Neuronal stem cell (in vitro differentiated cells): ENCODE results near the gene ARMC8.

Experiments used
- DNase-seq: peaks from one replicate; pipeline ENCODE4 v3.0.0-alpha.2; 2013; ENCODE audit warnings: low spot score
- H2AFZ ChIP-seq: one replicate; pipeline ENCODE4 v1.6.1; 2013; ENCODE audit warnings: mild to moderate bottlenecking, low read length, inconsistent platforms
- H2AK5ac ChIP-seq: 2 replicates; pipeline ENCODE4 v1.6.1; 2013; ENCODE audit warnings: low read depth, mild to moderate bottlenecking, inconsistent platforms, low read length, moderate library complexity, mixed read lengths
- H2BK120ac ChIP-seq: 2 replicates; pipeline ENCODE4 v1.6.1; 2013; ENCODE audit warnings: low read depth, mild to moderate bottlenecking, inconsistent platforms, low read length, moderate library complexity, mixed read lengths
- H2BK12ac ChIP-seq: one replicate; pipeline ENCODE4 v1.6.1; 2013; ENCODE audit warnings: low read length, inconsistent platforms
- H2BK15ac ChIP-seq: 2 replicates; pipeline ENCODE4 v1.6.1; 2013; ENCODE audit warnings: mild to moderate bottlenecking, low read length, inconsistent platforms, mixed read lengths
- H2BK5ac ChIP-seq: one replicate; pipeline ENCODE4 v1.6.1; 2013; ENCODE audit warnings: inconsistent platforms, mild to moderate bottlenecking, low read length, moderate library complexity
- H3K14ac ChIP-seq: one replicate; pipeline ENCODE4 v1.6.1; 2013; ENCODE audit warnings: low read length, inconsistent platforms
- H3K18ac ChIP-seq: 2 replicates; pipeline ENCODE4 v1.6.1; 2013; ENCODE audit warnings: low read length, inconsistent platforms
- H3K23ac ChIP-seq: 2 replicates; pipeline ENCODE4 v1.6.1; 2013; ENCODE audit warnings: low read depth, mild to moderate bottlenecking, mixed read lengths, low read length, inconsistent platforms; ENCODE audit not compliant: poor library complexity
- H3K27ac ChIP-seq: replicated peaks from 3 replicates; pipeline ENCODE4 v1.5.1; 2013; ENCODE audit warnings: low read length, inconsistent platforms
- H3K27me3 ChIP-seq, 3 experiments: 2 replicates each; pipeline ENCODE4 v1.6.1; 2013; ENCODE audit warnings: low read length in 3 of 3, mild to moderate bottlenecking in 2 of 3, inconsistent platforms in 1 of 3, low read depth in 1 of 3, mixed read lengths in 1 of 3, moderate library complexity in 1 of 3; ENCODE audit not compliant: control insufficient read depth in 3 of 3, insufficient read depth in 3 of 3
- H3K36me3 ChIP-seq, 2 donors: replicated peaks in 1 of 2; 2 replicates each; pipeline ENCODE4 v1.6.1; 2013; ENCODE audit warnings: low read length in 2 of 2; ENCODE audit not compliant: control insufficient read depth in 2 of 2, insufficient read depth in 2 of 2
- H3K4ac ChIP-seq: 2 replicates; pipeline ENCODE4 v1.6.1; 2013; ENCODE audit warnings: inconsistent platforms, mild to moderate bottlenecking, low read length, moderate library complexity
- H3K4me1 ChIP-seq, 2 donors: 1 replicate in 1 of 2; 2 replicates in 1 of 2; pipeline ENCODE4 v1.6.1; 2013; ENCODE audit warnings: low read length in 2 of 2, low read depth in 1 of 2; ENCODE audit not compliant: control insufficient read depth in 2 of 2, insufficient read depth in 1 of 2
- H3K4me2 ChIP-seq: one replicate; pipeline ENCODE4 v1.6.1; 2013; ENCODE audit warnings: mild to moderate bottlenecking, low read length, inconsistent platforms; ENCODE audit not compliant: insufficient read depth, poor library complexity, severe bottlenecking
- H3K4me3 ChIP-seq, 2 donors: 2 replicates each; pipeline ENCODE4 v1.5.1; 2013; ENCODE audit warnings: low read length in 2 of 2, mild to moderate bottlenecking in 2 of 2, inconsistent platforms in 1 of 2, moderate library complexity in 1 of 2
- H3K79me1 ChIP-seq: one replicate; pipeline ENCODE4 v1.6.1; 2013; ENCODE audit warnings: low read depth, mild to moderate bottlenecking, inconsistent platforms, low read length, moderate library complexity
- H3K9ac ChIP-seq: one replicate; pipeline ENCODE4 v1.6.1; 2013; ENCODE audit warnings: mild to moderate bottlenecking, low read depth, low read length, inconsistent platforms; ENCODE audit not compliant: poor library complexity
- H3K9me3 ChIP-seq, 2 donors: replicated peaks in 1 of 2; 2 replicates each; pipeline versions ENCODE3 to v1.6.1; 2013; ENCODE audit warnings: low read length in 2 of 2, mild to moderate bottlenecking in 2 of 2, inconsistent platforms in 1 of 2, low read depth in 1 of 2, mixed read lengths in 1 of 2, moderate library complexity in 1 of 2; ENCODE audit not compliant: control insufficient read depth in 2 of 2, insufficient read depth in 1 of 2
- H4K8ac ChIP-seq: one replicate; pipeline ENCODE4 v1.6.1; 2013; ENCODE audit warnings: low read depth, mild to moderate bottlenecking, inconsistent platforms, low read length, moderate library complexity
- H4K91ac ChIP-seq: one replicate; pipeline ENCODE4 v1.6.1; 2013; ENCODE audit warnings: low read length, low read depth, mild to moderate bottlenecking, inconsistent platforms; ENCODE audit not compliant: poor library complexity
- WGBS, 2 donors: extraction: QIAGEN DNeasy Blood & Tissue Kit; methylation state at CpG; one replicate each; pipeline ENCODE4 v1.1.7; 2013; ENCODE audit warnings: missing lambda C conversion rate in 2 of 2, mixed read lengths in 1 of 2; ENCODE audit not compliant: insufficient read length in 2 of 2, insufficient replicate concordance in 1 of 2; ENCODE audit errors: extremely low coverage in 2 of 2; 5-methylcytosine and 5-hydroxymethylcytosine counted together

ARMC8 gene

GRCh38 chr3:138267083-138267482 lies 80.0 kb downstream of the ARMC8 start:
- Histone ChIP-seq H3K9me3 (no peaks in the 10 kb centered on the region), H2BK120ac (no peak overlapping the region), H3K14ac (no peak overlapping the region), H3K4me3 (no peak overlapping the region), H2AFZ (no peak overlapping the region), H3K4ac (no peak overlapping the region), H3K4me1 (no peaks in the 10 kb centered on the region), H3K18ac (no peak overlapping the region), H2BK15ac (no peak overlapping the region), H3K27ac (no peak overlapping the region), H3K9ac (no peak overlapping the region), H4K8ac (no peak overlapping the region), H2AK5ac (no peak overlapping the region), H4K91ac (no peak overlapping the region), H3K36me3 (peaks cover 4 to 83% of the 10 kb centered on the region in 2 donors), H3K23ac (no peak overlapping the region), H3K79me1 (no peaks in the 10 kb centered on the region), H2BK12ac (no peak overlapping the region), H3K4me2 (no peak overlapping the region), H2BK5ac (no peak overlapping the region), H3K27me3 (no peaks in the 10 kb centered on the region)
- WGBS, 2 donors, result no CpG with 5 or more reads among the region's 3 CpGs
- DNase-seq, result no peak

- H3K36me3 ChIP-seq, result peaks cover 8 to 94% of the 10 kb centered on the region in 2 donors
- H3K4me3 ChIP-seq, result no peak overlapping the region
- H2AFZ ChIP-seq, result no peak overlapping the region
- H2BK15ac ChIP-seq, result no peak overlapping the region
- H3K4ac ChIP-seq, result no peak overlapping the region
- H3K14ac ChIP-seq, result no peak overlapping the region
- no peak overlapping the region for H2BK120ac ChIP-seq
- H3K23ac ChIP-seq, result no peak overlapping the region
- H3K18ac ChIP-seq, result no peak overlapping the region
- DNase-seq, result no peak
- H3K9me3 ChIP-seq, result no peaks in the 10 kb centered on the region
- no peak overlapping the region for H3K4me2 ChIP-seq
- H4K8ac ChIP-seq, result no peak overlapping the region
- H2BK12ac ChIP-seq, result no peak overlapping the region
- no peak overlapping the region for H2BK5ac ChIP-seq
- no peak overlapping the region for H3K27ac ChIP-seq
- H3K79me1 ChIP-seq, result no peaks in the 10 kb centered on the region
- H3K4me1 ChIP-seq, result no peaks in the 10 kb centered on the region
- H4K91ac ChIP-seq, result no peak overlapping the region
- no peaks in the 10 kb centered on the region for H3K27me3 ChIP-seq
- H2AK5ac ChIP-seq, result no peak overlapping the region
- WGBS, 2 donors, result no CpG with 5 or more reads among the region's 2 CpGs
- H3K9ac ChIP-seq, result no peak overlapping the region
Observed at GRCh38 chr3:138270245-138270644, 83.1 kb downstream of the ARMC8 start.

- H3K27me3 ChIP-seq, result no peaks in the 10 kb centered on the region
- H3K9me3 ChIP-seq, result no peaks in the 10 kb centered on the region
- no peak overlapping the region for H3K14ac ChIP-seq
- no peaks in the 10 kb centered on the region for H3K4me1 ChIP-seq
- no peak overlapping the region for H2BK12ac ChIP-seq
- H3K36me3 ChIP-seq, result peaks cover 8 to 94% of the 10 kb centered on the region in 2 donors
- H3K79me1 ChIP-seq, result no peaks in the 10 kb centered on the region
- H2BK5ac ChIP-seq, result no peak overlapping the region
- H3K4me3 ChIP-seq, result no peak overlapping the region
- no peak overlapping the region for H3K23ac ChIP-seq
- H2AK5ac ChIP-seq, result no peak overlapping the region
- no peak overlapping the region for H3K4ac ChIP-seq
- no peak overlapping the region for H2BK15ac ChIP-seq
- H3K27ac ChIP-seq, result no peak overlapping the region
- H4K8ac ChIP-seq, result no peak overlapping the region
- H3K4me2 ChIP-seq, result no peak overlapping the region
- DNase-seq, result no peak
- no peak overlapping the region for H3K18ac ChIP-seq
- H3K9ac ChIP-seq, result no peak overlapping the region
- no peak overlapping the region for H4K91ac ChIP-seq
- no peak overlapping the region for H2BK120ac ChIP-seq
- no peak overlapping the region for H2AFZ ChIP-seq
- no CpG with 5 or more reads among the region's 2 CpGs for WGBS, 2 donors
Observed at GRCh38 chr3:138271189-138271794, 84.2 kb downstream of the ARMC8 start.

- no peak overlapping the region for H2BK5ac ChIP-seq
- DNase-seq, result no peak
- H3K79me1 ChIP-seq, result peaks cover 2% of the 10 kb centered on the region
- no peaks in the 10 kb centered on the region for H3K9me3 ChIP-seq
- WGBS, 2 donors, result no CpG with 5 or more reads among the region's 3 CpGs
- no peak overlapping the region for H2AK5ac ChIP-seq
- H2AFZ ChIP-seq, result no peak overlapping the region
- no peak overlapping the region for H3K4me2 ChIP-seq
- no peak overlapping the region for H4K8ac ChIP-seq
- no peak overlapping the region for H3K4me3 ChIP-seq
- H2BK15ac ChIP-seq, result no peak overlapping the region
- no peaks in the 10 kb centered on the region for H3K27me3 ChIP-seq
- no peak overlapping the region for H3K14ac ChIP-seq
- H3K4ac ChIP-seq, result no peak overlapping the region
- H4K91ac ChIP-seq, result no peak overlapping the region
- no peak overlapping the region for H3K9ac ChIP-seq
- H3K18ac ChIP-seq, result no peak overlapping the region
- H3K27ac ChIP-seq, result no peak overlapping the region
- no peaks in the 10 kb centered on the region for H3K4me1 ChIP-seq
- no peak overlapping the region for H3K23ac ChIP-seq
- H2BK12ac ChIP-seq, result no peak overlapping the region
- H2BK120ac ChIP-seq, result no peak overlapping the region
- peaks cover 2 to 46% of the 10 kb centered on the region in 2 donors for H3K36me3 ChIP-seq
Observed at GRCh38 chr3:138281561-138281960, 94.5 kb downstream of the ARMC8 start.
